SK-N-MC (cell line): ENCODE results near the gene ADI1.

Source experiments
- EZH2 ChIP-seq: fragments of 200-600 bp; sonication (generic); IDR thresholded peaks from one replicate; pipeline ENCODE4 v1.6.1; 2017; ENCODE audit warnings: antibody characterized with exemption
- FOXP2 ChIP-seq: optimal IDR thresholded peaks from 2 replicates; pipeline ENCODE3; 2011; ENCODE audit warnings: mild to moderate bottlenecking, moderate library complexity; ENCODE audit not compliant: insufficient read depth; ENCODE audit errors: extremely low read length, control extremely low read depth
- POLR2AphosphoS5 ChIP-seq: IDR thresholded peaks from 2 replicates; pipeline ENCODE4 v1.6.1; 2012; ENCODE audit warnings: mild to moderate bottlenecking, low read depth, low read length, borderline replicate concordance

- no peak for TF ChIP-seq POLR2AphosphoS5
- no peak for TF ChIP-seq EZH2
- TF ChIP-seq FOXP2: no peak
These were observed 59.2 kb downstream of the ADI1 start for GRCh38 chr2:3460156-3460555.
